D341Med (cell line): ENCODE data around the gene CAMK4.
"Not testable (repeated sequence)": the region's sequence is repeated elsewhere in the genome, so short reads cannot be mapped to it uniquely, and the experiment has no call there.

Experiments
- DNase-seq: peaks from one replicate; pipeline ENCODE4 v3.0.0; 2012; ENCODE audit warnings: low spot score

Gene CAMK4

DNA sequence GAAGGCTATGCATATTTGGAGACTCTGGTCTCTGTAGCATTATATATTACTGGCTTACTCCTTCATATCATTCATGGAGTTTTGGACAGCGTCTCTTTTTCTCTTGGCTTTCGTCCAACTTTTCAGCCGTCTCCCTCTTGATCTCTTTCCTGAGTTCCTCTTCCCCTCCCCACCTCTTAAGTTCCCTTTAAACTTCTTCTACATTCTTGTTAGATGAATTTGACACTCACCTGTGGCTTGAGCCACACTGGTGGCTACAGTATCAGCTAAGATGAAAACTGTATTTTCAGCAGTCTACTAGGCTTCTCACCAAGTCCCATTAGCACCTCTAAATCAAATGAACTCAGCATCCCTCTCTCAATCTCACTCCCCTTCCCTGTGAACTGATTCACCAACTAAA lies 160.0 kb downstream of the CAMK4 start:
- DNase-seq = no peak

DNA sequence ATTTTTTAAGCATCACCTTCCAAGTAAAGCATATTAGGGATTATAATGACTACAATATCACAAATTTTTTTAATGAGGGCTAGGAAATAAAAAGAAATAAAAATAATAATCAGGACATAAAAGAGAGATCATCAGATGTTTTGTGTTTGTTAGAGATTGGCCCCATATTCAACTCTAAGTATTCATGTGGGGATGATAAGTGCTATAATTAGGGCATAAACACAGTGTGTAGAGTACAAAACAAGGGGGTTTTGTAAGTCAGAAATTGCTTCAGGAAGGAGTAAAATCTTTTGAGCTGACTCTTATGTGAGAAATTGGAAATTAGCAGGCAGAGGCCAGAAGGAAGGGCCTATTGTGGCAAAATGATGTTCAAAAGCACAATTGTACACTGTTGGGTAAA lies 160.9 kb downstream of the CAMK4 start:
- no peak for DNase-seq

DNA sequence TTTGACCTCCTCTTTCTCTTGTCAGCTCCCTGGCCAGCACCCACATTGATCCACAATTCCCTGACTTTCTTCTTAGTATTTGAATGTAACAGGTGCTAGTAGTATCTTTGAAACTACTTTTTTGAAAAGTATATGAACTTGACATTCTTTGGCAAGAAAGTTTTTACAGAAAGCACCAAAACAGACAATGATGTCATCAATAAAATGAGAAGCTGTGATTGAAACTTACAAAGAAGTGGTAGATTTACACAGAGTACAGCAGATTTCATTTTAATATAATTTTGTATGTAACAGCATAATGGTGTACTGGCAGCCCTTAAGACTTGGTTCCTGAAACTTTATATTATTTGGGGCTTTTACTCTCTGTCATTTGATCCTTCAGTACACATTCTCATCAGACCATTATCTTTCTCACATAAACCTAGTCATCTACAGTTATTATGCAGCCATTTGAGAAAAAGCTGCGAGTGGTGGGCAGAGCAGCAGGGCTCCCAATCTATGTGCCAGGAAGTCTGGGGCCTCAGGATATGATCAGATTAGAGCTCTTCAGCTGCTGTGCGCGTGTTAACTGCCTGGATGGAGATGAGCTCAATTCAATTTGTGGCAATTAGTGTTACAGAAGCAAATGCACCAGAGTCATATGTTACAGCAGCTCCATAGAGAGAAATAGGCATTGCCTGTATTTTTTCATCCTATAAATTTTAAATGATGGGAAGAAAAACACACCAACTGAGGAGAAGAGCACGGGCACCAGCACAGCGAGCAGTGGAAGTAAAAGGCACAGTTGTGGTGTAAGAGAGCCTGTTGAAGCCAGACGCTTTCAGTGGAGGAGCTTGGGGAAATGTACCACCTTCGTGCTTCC lies 162.0 kb downstream of the CAMK4 start:
- peak; percentile 74 for DNase-seq

DNA sequence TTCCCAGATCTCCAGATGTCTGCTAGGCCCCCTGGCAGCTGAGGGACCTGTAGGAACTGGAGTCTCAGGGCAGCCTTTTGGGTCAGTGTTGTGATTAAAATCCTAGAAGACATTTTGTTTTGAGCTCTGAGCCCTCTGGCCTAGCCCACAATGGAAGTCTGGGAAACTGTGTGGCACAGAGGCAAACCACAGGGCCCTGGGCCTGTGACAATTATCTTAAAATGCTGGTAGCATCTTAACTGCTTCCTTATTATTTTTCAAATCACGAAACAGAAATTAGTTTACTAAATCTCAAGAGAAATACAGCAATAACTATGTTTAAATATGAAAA lies 162.6 kb downstream of the CAMK4 start:
- no peak for DNase-seq

DNA sequence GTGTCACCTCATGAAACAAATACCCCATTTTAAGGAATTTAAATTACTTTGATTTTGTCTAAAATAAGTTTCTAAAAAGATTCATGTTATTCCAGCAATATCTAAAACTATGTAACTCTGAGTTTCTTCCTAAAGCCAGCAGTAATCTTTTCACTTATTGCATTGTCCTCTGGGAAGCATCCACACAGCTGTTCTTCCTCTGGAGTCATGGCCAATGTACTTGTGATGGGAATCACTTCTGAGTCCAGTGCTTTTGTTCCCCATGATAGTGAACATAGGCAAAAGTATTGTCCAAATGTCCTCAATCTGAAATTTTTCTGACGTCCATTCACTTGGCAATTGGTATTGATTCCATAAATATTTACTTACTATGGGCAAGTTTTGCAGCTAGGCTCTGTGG lies 163.2 kb downstream of the CAMK4 start:
- DNase-seq = no peak

DNA sequence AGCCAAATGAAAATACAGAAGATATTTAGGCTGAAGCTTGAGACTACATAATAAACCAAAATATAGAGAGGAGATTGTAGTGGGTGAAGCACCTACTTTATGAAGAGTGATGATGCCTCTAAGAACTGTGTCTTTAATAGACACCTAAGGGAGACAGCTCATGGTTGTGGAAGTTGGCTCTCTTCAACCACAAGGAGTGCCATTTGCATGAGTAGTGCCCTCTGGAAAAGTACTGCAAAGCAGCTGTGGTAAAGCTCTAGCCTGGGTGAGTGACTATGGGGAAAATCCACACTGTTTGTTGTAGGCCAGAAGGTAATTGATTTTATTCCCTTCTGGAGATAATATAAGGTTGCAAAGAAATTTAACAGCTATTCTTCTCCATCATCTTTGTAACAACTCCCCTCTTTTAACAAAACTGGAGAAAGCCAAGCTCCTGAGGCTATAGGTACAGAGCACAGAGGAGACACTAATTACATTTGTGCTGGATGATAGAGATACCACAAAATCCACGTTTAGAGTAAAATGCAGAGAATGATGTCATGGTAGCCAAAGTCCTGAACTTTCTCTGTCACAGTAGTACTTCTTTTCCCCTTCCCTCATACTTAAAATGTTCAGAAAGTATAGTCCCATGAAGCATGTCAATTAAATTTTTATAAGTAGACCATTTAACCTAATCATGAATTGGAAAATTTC lies 165.4 kb downstream of the CAMK4 start:
- no peak for DNase-seq

DNA sequence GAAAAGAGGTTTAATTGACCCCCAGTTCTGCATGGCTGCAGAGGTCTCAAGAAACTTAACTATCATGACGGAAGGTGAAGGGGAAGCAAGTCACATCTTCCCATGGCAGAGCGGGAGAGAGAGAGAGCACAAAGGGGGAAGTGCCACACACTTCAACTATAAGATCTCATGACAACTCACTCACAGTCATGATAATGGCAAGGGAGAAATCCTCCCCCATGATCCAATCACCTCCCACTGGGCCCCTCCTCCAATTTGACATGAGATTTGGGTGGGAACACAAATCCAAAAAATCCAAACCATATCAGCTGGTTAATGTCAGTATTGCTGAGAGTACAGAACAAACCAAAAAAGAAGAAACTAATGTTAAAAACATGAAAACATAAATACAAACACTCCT lies 168.0 kb downstream of the CAMK4 start:
- no peak for DNase-seq

DNA sequence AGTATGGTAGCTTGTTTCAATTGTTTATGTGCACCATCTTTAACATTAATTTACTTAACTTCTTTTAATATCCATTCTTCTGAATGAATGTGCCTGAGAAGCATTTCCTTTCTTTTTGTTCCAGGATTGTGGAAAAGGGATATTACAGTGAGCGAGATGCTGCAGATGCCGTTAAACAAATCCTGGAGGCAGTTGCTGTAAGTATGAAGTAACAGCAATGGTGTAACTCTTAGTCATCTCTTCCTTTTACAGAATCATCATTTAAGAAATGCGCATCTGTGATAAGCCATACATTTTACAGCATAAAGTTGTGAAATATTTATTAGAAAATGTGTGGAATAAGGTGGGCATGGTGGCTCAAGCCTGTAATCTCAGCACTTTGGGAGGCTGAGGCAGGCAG lies 170.4 kb downstream of the CAMK4 start:
- DNase-seq = no peak

DNA sequence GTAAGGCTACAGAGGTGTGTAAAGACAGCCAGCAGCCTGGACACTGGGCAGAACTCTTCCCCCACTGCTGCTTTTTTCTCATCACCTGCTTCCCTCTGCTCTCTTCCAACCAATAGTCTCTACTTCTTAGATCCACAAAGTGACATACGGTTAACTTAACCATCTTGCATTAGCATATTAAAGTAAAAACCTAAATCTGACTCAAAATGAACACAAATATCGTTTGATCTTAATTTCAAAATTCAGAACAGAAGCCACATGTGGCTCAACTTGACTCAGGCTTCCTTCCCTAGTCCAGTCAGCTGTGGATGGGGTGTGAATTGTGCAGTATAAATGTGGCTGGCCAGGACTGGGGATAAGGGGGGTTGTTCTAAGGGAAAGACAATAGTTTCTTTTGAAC lies 173.8 kb downstream of the CAMK4 start:
- DNase-seq = no peak

DNA sequence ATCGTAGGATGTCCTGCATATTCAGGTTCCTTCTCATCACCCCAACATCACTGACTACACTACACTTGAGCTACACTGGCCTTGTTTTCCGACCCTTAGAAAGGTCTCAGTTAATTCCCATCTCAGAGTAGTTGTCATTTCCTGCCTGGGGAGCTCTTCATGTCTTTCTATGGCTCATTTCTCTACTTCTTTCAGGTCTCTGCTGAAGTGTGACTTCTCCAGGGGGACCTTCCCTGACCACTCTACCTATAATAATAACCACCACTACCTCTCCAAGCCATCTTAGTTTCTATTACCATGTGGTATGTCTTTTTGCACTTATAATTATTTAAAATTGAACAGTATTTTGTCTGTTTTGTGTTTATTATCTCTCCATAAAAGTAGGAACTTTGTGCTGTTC lies 174.9 kb downstream of the CAMK4 start:
- no peak for DNase-seq

DNA sequence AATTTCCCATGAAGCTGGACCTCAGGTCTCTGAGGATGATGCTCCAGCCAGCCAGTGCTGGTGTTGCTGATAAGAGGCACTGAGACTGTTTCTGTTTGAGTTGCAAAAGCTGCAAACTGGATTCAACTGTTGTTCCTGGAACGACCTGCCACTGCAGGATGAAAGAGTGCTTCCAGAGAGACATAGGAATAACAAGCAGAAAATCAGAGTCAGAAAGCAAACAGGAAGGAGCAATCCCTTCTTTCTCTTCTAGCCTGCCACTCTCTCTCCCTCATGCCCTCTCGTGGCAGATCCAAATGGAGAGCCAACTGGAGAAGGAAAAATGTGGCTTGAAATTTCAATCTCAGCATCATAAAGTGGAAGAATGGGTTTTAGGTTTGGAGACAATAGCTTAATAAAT lies 177.7 kb downstream of the CAMK4 start:
- no peak for DNase-seq

DNA sequence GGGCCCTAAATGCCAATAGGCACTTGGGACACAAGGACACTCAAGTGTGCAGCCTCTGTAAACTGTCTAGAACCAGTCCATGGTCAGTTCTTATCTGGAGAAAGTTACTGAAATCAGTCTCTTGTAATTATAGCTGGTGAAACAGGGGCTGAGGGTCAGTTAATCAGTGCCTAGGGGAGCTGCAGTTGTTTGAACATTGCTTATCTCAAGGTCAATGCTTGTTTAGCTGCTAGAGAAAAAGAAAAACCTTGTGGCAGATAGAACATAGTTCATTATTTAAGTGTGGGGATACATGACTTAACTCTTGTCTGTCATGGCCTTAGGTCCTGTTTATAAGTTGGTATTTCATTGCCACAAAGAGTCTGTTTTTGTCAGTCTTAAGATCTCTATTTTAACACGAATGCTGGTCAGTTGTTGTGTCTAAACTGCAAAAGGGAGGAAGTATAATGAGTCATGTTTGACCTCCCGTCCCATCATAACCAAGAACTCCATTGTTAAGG lies 180.1 kb downstream of the CAMK4 start:
- no peak for DNase-seq

DNA sequence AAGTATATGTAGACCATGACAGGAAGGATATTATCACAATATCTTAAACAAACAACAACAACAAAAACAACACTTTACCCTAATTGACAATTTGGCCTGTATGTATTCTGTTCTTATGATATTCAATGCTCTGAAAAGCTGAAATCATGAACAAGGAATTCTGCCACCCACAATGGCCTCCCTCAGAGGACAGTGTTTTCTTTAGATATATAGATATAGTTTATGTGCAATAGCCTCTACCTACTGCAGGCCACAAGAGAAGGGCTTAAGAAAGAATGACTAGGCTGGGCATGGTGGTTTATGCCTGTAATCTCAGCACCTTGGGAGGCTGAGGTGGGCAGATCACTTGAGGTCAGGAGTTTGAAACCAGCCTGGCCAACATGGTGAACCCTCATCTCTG lies 183.4 kb downstream of the CAMK4 start:
- DNase-seq = no peak

DNA sequence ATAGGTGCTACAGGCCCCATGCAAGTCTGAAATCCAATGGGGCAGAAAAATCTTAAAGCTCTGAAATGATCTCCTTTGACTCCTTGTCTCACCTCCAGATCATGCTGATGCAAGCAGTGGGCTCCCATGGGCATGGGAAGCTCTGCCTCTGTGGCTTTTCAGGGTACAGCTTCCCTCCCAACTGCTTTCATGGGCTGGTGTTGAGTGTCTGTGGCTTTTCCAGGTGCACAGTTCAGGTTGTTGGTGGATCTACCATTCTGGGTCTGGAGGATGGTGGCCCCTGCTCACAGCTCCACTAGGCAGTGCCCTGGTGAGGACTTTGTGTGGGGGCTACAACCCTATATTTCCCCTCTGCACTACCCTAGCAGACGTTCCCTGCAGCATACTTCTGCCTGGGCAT lies 184.6 kb downstream of the CAMK4 start:
- DNase-seq = no peak

DNA sequence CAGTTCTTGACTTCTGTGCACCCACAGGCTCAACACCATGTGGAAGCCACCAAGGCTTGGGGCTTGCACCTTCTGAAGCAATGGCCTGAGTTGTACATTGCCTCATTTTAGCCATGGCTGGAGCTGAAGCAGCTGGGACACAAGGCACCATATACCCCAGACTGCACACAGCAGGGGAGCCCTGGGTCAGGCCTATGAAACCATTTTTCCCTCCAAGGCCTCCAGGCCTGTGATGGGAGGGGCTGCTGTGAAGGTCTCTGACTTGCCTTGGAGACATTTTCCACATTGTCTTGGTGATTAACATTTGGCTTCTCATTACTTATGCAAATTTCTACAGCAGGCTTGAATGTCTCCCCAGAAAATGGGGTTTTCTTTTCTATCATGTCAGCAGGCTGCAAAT lies 185.1 kb downstream of the CAMK4 start:
- not testable (repeated sequence) for DNase-seq

DNA sequence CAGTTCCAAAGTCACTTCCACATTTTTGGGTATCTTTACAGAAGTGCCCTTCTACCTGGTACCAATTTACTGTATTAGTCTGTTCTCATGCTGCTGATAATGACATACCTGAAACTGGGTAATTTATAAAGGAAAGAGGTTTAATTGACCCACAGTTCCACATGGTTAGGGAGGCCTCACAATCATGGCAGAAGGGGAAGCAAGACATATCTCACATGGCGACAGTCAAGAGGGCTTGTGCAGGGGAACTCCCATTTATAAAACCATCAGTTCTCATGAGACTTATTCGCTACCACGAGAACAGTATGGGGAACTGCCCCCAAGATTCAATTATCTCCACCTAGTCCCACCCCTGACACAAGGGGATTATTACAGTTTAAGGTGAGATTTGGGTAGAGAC lies 185.9 kb downstream of the CAMK4 start:
- DNase-seq = not testable (repeated sequence)

DNA sequence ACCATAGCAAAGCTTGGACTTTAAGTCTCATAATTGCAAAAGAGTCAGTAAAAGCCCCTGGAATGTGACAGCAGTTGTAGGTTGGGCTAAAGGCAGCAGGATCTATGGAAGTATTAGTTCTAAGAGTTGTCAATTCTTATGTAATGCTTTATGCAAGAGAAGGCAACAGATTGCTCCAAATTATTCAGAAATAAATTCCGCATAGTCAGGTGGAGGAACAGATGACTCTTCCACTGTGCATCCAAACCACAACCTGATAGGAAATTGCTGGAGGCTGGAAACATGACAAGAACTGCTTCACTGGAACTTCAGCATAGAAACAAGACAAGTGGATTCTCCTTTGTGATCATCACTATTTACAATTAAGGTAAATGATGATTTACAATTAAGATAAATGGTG lies 187.1 kb downstream of the CAMK4 start:
- no peak for DNase-seq

DNA sequence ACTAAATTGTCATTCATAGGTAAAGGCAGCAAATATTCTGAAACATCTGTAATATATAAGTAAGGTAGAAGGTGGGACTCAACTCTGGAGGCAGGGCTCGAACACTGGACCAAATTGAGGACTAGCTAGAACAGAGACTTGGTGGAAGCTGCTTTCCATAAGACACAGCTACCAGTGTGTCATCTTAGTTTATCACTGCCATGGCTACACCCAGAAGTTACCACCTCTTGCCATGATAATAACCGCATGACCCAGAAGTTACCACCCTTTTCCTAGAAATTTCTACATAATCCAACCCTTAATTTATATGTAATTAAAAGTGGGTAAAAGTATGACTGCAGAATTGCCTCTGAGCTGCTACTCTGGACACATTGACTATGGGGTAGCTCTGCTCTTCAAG lies 188.4 kb downstream of the CAMK4 start:
- no peak for DNase-seq

DNA sequence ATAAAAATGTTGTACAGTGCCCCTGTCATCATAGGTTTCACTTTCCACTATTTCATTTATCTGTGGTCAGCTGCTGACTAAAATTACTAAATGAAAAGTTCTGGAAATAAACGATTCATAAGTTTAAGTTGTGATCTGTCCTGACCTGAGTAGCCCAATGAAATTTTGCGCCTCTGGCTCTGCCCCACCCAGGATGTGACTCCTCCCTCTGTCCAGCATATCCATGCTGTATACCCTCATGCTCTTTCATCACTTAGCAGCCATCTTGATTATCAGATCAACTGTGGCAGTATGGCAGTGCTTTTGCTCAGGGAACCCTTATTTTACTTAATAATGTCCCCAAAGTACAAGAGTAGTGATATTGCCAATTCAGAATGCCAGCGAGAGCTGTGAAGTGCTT lies 190.9 kb downstream of the CAMK4 start:
- DNase-seq = no peak

DNA sequence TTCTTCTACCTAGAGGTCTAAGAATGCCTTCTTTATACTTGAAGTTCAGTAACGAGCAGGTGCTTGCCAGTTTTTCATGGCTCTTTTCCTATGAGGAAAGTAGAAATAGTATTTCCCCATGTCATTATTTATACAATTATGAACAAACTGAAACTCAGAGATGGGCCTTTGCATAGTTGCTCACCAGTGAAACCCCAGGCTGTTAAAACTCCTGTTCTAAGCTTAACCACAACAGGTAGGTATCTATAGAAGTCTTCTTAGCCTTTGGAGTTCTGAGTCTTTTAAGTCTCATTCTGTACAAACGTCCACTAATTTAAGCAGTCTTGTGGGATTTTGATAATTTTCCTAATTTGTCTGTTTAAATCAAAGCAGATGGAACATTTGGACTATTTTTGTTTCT lies 198.1 kb downstream of the CAMK4 start:
- DNase-seq = no peak

DNA sequence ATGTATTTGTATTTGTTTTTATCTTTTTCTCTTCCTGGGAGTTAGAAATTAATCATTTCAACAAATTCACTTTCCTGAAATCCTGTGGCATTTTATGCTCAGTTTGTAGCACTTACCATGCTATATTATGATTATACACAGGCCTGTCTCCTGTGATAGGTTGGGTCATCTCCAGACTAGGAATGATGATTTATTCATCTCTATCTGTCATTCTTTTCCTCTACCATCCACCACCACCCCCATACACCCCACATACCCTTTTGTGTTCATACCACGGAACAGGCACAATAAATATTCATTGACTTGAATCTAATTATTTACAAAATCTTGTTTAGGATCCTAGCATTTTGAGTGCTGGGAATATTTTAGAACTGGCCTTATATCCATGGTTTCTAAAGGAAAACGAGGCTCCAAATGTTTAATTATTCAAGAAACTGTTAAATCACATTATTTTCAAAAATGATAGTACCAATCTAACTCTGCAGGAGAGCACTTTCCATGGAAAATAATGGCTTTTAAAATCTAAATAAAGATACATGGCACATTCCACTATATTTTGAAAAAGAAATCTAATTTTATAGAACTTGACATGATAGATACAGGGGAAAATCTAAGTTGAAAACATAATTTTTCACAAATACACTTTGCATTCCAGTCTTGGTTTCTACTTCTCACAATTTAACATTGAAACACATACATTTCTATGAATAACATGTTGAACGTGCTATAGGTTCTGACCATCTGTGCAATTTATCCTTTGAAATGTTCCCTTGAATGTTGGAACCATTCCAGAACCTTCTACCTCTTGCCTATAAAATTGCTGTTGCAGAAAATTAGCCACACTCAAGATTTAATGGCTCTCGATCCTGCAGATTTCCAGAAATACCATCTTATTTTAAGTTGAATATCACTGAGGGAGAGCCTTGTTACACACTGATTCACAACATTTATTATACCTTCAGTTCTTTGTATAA lies 198.8 kb downstream of the CAMK4 start:
- DNase-seq = no peak

DNA sequence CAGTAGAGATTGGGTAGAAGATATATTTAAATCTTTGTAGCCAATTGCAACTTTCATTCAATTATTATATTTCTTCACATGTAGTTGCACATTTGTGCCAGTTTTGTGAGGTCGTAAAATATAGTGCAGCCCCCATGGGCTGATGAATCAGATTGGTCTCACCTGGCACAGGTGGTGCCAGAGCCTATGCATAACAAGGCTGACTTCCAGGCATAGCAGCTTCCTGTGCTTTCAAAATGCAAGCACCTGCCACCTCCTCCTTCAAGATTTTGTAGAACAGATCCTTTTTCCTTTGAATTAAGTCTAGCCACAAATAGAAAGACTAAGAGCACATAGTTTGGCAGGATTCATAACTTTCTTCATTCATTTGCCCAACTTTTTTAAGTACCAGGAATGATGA lies 201.0 kb downstream of the CAMK4 start:
- no peak for DNase-seq

DNA sequence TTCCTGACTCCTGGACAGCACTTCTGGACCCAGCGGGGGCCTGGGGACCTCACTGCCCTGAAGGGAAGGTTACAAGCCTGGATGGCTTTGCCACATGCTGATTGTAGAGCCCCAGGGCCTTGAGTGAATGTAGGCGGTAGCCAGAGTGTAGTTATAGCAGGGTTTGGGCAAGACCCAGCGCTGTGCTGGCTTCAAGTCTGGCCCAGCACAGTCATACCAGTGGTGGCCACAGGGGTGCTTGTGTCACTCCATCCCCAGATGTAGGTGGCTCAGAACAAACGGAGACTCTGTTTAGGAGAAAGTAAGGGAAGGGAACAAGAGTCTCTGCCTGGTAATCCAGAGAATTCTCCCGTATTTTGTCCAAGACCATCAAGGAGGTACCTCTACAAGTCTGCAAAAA lies 203.6 kb downstream of the CAMK4 start:
- DNase-seq = no peak
